ENCODE measurements around the gene TMEM267.
"Not testable (repeated sequence)": the region's sequence is repeated elsewhere in the genome, so short reads cannot be mapped to it uniquely, and the experiment has no call there.

Gene TMEM267

DNA sequence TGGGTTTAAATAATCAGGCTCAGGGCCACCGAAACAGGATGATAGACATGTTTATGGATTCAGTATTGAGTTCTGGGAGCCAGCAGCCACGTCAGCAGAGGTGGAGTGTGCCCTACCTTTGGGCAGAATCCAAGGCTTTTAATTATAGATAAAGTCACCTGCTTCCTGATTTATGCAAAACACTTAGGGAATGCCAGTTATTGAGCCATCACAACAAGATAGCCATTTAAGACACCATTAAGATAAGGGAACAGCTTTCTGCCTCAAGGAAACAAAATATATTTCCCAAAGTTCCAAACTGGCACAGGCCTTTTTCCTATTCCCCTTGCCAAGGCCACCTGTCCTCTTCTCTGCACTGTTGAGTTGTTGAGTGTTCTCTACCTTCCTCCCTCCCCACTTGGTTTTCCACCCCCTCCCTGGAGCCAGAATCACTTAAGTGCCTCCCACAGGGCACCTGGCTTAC lies 73.8 kb downstream of the TMEM267 start:
- WGBS (ENCODE audit: insufficient coverage, insufficient read length), result no CpG with 5 or more reads among the region's 2 CpGs
- no peaks in the 10 kb centered on the region for H3K4me1 ChIP-seq (ENCODE audit: control insufficient read depth, insufficient read depth, low read length)
- H3K36me3 ChIP-seq (ENCODE audit: control insufficient read depth, insufficient read depth, low read length), result no peaks in the 10 kb centered on the region
- no peaks in the 10 kb centered on the region for H3K9me3 ChIP-seq (ENCODE audit: control insufficient read depth, insufficient read depth, low read length)
- no peak overlapping the region for H3K27ac ChIP-seq (ENCODE audit: low read length)
- no peaks in the 10 kb centered on the region for H3K27me3 ChIP-seq (ENCODE audit: control insufficient read depth, insufficient read depth, low read length)
- no peak overlapping the region for H3K4me3 ChIP-seq (ENCODE audit: low read length)
- DNase-seq (ENCODE audit: low read depth, low spot score), result no peak

DNA sequence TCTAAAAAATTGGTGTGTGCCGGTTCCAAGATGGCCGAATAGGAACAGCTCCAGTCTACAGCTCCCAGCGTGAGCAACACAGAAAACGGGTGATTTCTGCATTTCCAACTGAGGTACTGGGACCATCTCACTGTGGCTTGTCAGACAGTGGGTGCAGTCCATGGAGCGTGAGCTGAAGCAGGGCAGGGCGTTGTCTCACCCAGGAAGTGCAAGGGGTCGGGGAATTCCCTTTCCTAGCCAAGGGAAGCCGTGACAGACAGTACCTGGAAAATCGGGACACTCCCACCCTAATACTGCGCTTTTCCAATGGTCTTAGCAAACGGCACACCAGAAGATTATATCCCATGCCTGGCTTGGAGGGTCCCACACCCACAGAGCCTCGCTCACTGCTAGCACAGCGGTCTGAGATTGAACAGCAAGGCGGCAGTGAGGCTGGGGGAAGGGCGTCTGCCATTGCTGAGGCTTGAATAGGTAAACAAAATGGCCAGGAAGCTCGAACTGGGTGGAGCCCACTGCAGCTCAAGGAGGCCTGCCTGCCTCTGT lies 81.1 kb downstream of the TMEM267 start:
- not testable (repeated sequence) for H3K9me3 ChIP-seq (ENCODE audit: control insufficient read depth, insufficient read depth, low read length); H3K27me3 ChIP-seq (ENCODE audit: control insufficient read depth, insufficient read depth, low read length); H3K36me3 ChIP-seq (ENCODE audit: control insufficient read depth, insufficient read depth, low read length); H3K4me1 ChIP-seq (ENCODE audit: control insufficient read depth, insufficient read depth, low read length); DNase-seq (ENCODE audit: low read depth, low spot score); H3K4me3 ChIP-seq (ENCODE audit: low read length); H3K27ac ChIP-seq (ENCODE audit: low read length)
- WGBS (ENCODE audit: insufficient coverage, insufficient read length), result no CpG with 5 or more reads among the region's 16 CpGs

DNA sequence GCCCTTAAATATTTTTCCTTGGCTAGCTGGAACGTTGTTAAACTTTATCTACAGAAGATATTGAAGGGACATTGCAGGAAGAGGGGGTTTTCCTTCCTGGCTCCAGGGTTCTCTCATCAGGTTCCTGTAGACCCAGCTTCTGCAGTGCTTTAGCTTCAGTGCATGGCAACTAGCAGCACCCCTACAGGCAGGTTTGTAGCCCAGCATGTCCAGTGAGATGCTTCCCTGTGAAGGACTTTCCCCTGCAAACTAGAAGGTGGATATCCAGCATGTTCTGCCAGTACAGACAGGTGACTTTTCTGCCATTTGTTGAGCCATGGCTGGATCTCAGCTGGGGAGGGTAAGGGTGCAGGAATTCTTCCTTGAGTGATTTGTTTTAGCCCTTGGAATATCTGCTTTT lies 81.8 kb downstream of the TMEM267 start:
- no peak for DNase-seq (ENCODE audit: low read depth, low spot score)
- Histone ChIP-seq H3K4me3 (ENCODE audit: low read length) (no peak overlapping the region), H3K27me3 (ENCODE audit: control insufficient read depth, insufficient read depth, low read length) (no peaks in the 10 kb centered on the region; the same call in 1 of the 2 replicates), H3K9me3 (ENCODE audit: control insufficient read depth, insufficient read depth, low read length) (no peaks in the 10 kb centered on the region), H3K4me1 (ENCODE audit: control insufficient read depth, insufficient read depth, low read length) (no peaks in the 10 kb centered on the region), H3K36me3 (ENCODE audit: control insufficient read depth, insufficient read depth, low read length) (no peaks in the 10 kb centered on the region), H3K27ac (ENCODE audit: low read length) (no peak overlapping the region)
- no CpG with 5 or more reads among the region's 1 CpG for WGBS (ENCODE audit: insufficient coverage, insufficient read length)

DNA sequence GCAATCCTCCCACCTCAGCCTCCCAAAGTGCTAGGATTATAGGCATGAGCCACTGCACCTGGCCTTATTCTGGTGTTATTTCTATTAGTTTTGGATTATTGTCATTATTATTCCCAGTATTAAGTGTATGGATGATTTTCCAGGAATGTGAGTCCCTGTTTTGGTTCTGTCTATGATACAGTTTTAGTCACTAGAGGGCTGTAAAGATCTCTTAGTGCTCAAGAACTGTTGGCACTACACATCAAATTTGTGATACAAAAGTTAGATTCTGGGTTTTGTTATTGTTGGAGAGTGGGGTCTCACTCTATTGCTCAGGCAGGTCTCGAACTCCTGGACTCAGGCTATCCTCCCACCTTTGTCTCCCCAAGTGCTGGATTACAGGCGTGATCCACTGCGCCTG lies 83.6 kb downstream of the TMEM267 start:
- Histone ChIP-seq H3K27ac (ENCODE audit: low read length) (no peak overlapping the region), H3K36me3 (ENCODE audit: control insufficient read depth, insufficient read depth, low read length) (no peaks in the 10 kb centered on the region), H3K4me3 (ENCODE audit: low read length) (no peak overlapping the region), H3K27me3 (ENCODE audit: control insufficient read depth, insufficient read depth, low read length) (peaks cover 1% of the 10 kb centered on the region; the same call in 1 of the 2 replicates), H3K4me1 (ENCODE audit: control insufficient read depth, insufficient read depth, low read length) (no peaks in the 10 kb centered on the region), H3K9me3 (ENCODE audit: control insufficient read depth, insufficient read depth, low read length) (no peaks in the 10 kb centered on the region)
- no CpG with 5 or more reads among the region's 3 CpGs for WGBS (ENCODE audit: insufficient coverage, insufficient read length)
- DNase-seq (ENCODE audit: low read depth, low spot score), result no peak

DNA sequence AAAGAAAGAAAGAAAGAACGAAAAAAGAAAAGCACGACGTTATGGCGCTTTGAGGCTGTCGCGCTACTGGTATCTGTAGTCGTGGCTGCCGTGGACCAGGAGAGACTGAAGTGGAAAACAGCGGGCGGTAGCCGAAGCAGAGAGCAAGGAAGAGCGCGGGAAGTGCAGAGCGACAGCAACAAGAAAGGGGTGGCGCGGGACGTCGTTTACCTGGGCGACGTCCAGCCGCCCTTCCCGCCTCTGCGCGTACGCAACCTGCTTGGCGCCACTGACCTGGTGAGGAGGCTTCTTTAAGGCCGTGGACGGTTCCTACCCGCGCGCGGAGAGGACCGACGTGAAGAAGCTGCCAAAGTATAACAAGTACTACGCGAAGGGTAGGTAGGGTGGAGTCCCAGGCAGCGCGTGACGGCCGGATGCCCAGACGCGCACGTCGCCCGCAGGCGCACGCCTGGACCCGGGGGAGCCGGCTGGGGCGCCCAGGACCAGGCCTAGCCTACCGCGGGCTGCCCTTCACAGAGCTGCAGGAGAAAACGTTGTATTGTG lies 86.8 kb downstream of the TMEM267 start:
- Histone ChIP-seq H3K9me3 (ENCODE audit: control insufficient read depth, insufficient read depth, low read length) (no peaks in the 10 kb centered on the region), H3K27me3 (ENCODE audit: control insufficient read depth, insufficient read depth, low read length) (peaks cover 1% of the 10 kb centered on the region; the same call in 1 of the 2 replicates), H3K36me3 (ENCODE audit: control insufficient read depth, insufficient read depth, low read length) (no peaks in the 10 kb centered on the region), H3K4me3 (ENCODE audit: low read length) (peak overlapping the region; percentile 62; the same call in 1 of the 2 replicates), H3K4me1 (ENCODE audit: control insufficient read depth, insufficient read depth, low read length) (no peaks in the 10 kb centered on the region), H3K27ac (ENCODE audit: low read length) (no peak overlapping the region)
- no peak for DNase-seq (ENCODE audit: low read depth, low spot score)
- WGBS (ENCODE audit: insufficient coverage, insufficient read length), result no CpG with 5 or more reads among the region's 53 CpGs

Measured in iPS DF 6.9 (cell line).